A549 (cell line): Measurements from ENCODE around the gene UTP14C. TPM values are rescaled to one million over a fixed set of nuclear protein-coding genes. Genes with fewer than 3 reads are reported as not detected.

ENCODE experiments used
- ATAC-seq, 2 experiments: fragments of 200-7000 bp in 1 of 2; fragments of >200 bp in 1 of 2; cut with Nextera tagmentation in 1 of 2; cut with Tn5 transposase in 1 of 2; 3 replicates each; pipeline versions ENCODE4 v1.8.0 to v1.9.1; 2018 to 2020; ENCODE audit warnings: mild to moderate bottlenecking in 1 of 2, moderate library complexity in 1 of 2
- CTCF ChIA-PET: fragments of 300-600 bp; sonication (Branson Sonifier 250); formaldehyde crosslinking; extraction: SDS; loops from one replicate; lab custom pipeline; 2021; ENCODE audit warnings: antibody characterized with exemption, inconsistent platforms; lab: Yijun Ruan, JAX
- POLR2A ChIA-PET: fragments of 350-600 bp; formaldehyde crosslinking; extraction: SDS; loops from one replicate; lab custom pipeline; 2021; ENCODE audit warnings: antibody characterized with exemption, inconsistent platforms; lab: Yijun Ruan, JAX
- DNase-seq, 2 experiments: peaks; one replicate each; pipeline versions ENCODE4 v3.0.0 to v3.0.0-alpha.2; 2011 to 2016; ENCODE audit warnings: low read depth in 1 of 2, low spot score in 1 of 2
- FAIRE-seq: peaks from 2 replicates; lab custom pipeline; 2011; peaks lifted over from hg19 to GRCh38; lab: Jason Lieb, UNC
- H3K27ac ChIP-seq, 2 experiments: fragments of >200 bp; sonication (Bioruptor Twin); formaldehyde crosslinking; 3 replicates each; pipeline ENCODE4 v1.5.1; 2016 to 2017
- H3K4me1 ChIP-seq: fragments of >200 bp; sonication (Bioruptor Twin); formaldehyde crosslinking; 3 replicates; pipeline ENCODE4 v1.6.1; 2016
- H3K4me2 ChIP-seq: fragments of >200 bp; sonication (Bioruptor Twin); formaldehyde crosslinking; 3 replicates; pipeline ENCODE4 v1.6.1; 2016
- H3K4me3 ChIP-seq: fragments of >200 bp; sonication (Bioruptor Twin); formaldehyde crosslinking; 3 replicates; pipeline ENCODE4 v1.5.1; 2016
- H3K9me3 ChIP-seq: fragments of >200 bp; sonication (Bioruptor Twin); formaldehyde crosslinking; 3 replicates; pipeline ENCODE4 v1.6.1; 2016
- BHLHE40 ChIP-seq: IDR thresholded peaks from 2 replicates; pipeline ENCODE4 v1.6.1; 2012; ENCODE audit warnings: low read depth, low read length, inconsistent platforms
- CBX8 ChIP-seq: fragments of 200-600 bp; sonication (generic); IDR thresholded peaks from 2 replicates; pipeline ENCODE4 v1.6.1; 2016
- CEBPB ChIP-seq, 2 experiments: fragments of >200 bp in 1 of 2; sonication (Bioruptor Twin) in 1 of 2; formaldehyde crosslinking in 1 of 2; IDR thresholded peaks; 2 replicates each; pipeline ENCODE4 v1.6.1; 2012 to 2016
- CHD2 ChIP-seq: fragments of 150-350 bp; IDR thresholded peaks from 2 replicates; pipeline ENCODE4 v1.6.1; 2014; ENCODE audit warnings: low read length; ENCODE audit not compliant: partially characterized antibody
- EHF ChIP-seq: fragments of 250-450 bp; sonication (Bioruptor Pico); IDR thresholded peaks from 2 replicates; pipeline ENCODE4 v1.5.0; 2020; ENCODE audit warnings: mild to moderate bottlenecking
- EHMT2 ChIP-seq: fragments of 200-600 bp; sonication (generic); IDR thresholded peaks from 2 replicates; pipeline ENCODE4 v1.6.1; 2016; ENCODE audit warnings: antibody characterized with exemption, low read depth, mild to moderate bottlenecking, moderate library complexity
- ESRRA ChIP-seq: fragments of 150-350 bp; IDR thresholded peaks from 2 replicates; pipeline ENCODE4 v1.6.1; 2014; ENCODE audit warnings: mild to moderate bottlenecking, low read length, borderline replicate concordance
- FOSL2 ChIP-seq, 2 experiments: fragments of 450-650 bp in 1 of 2; fragments of >200 bp in 1 of 2; sonication (Bioruptor Twin) in 1 of 2; formaldehyde crosslinking; IDR thresholded peaks; 2 replicates each; pipeline versions ENCODE4 v1.5.0 to v1.6.1; 2016 to 2020; ENCODE audit warnings: mild to moderate bottlenecking in 1 of 2, moderate library complexity in 1 of 2
- GATA3 ChIP-seq: IDR thresholded peaks from 2 replicates; pipeline ENCODE4 v1.6.1; 2012; ENCODE audit warnings: borderline replicate concordance
- HDAC2 ChIP-seq: fragments of 200-600 bp; sonication (generic); IDR thresholded peaks from 2 replicates; pipeline ENCODE4 v1.6.1; 2016
- HOXB5 ChIP-seq: fragments of 250-450 bp; sonication (Bioruptor Pico); IDR thresholded peaks from 2 replicates; pipeline ENCODE4 v1.5.0; 2020; ENCODE audit warnings: mild to moderate bottlenecking, moderate library complexity
- JUN ChIP-seq, 2 experiments: fragments of >200 bp; sonication (Bioruptor Twin); formaldehyde crosslinking; IDR thresholded peaks; 2 replicates in 1 of 2; 3 replicates in 1 of 2; pipeline ENCODE4 v1.6.1; 2016 to 2017
- JUNB ChIP-seq: fragments of >200 bp; sonication (Bioruptor Twin); formaldehyde crosslinking; IDR thresholded peaks from 2 replicates; pipeline ENCODE4 v1.6.1; 2016
- MAFK ChIP-seq: fragments of 450-650 bp; IDR thresholded peaks from 2 replicates; pipeline ENCODE4 v1.6.1; 2014; ENCODE audit not compliant: partially characterized antibody
- MAZ ChIP-seq: fragments of 150-350 bp; IDR thresholded peaks from 2 replicates; pipeline ENCODE4 v1.6.1; 2014; ENCODE audit warnings: antibody characterized with exemption, low read depth, low read length, borderline replicate concordance
- MYC ChIP-seq: IDR thresholded peaks from 2 replicates; pipeline ENCODE4 v1.6.1; 2012; ENCODE audit warnings: mild to moderate bottlenecking, inconsistent platforms, low read length, improper control_type of control experiment, borderline replicate concordance
- NPAS2 ChIP-seq: fragments of 250-450 bp; sonication (Bioruptor Pico); IDR thresholded peaks from 2 replicates; pipeline ENCODE4 v1.8.0; 2022; ENCODE audit warnings: mild to moderate bottlenecking, moderate library complexity, borderline replicate concordance
- RAD21 ChIP-seq, 2 experiments: fragments of >200 bp in 1 of 2; sonication (Bioruptor Twin) in 1 of 2; formaldehyde crosslinking in 1 of 2; IDR thresholded peaks in 1 of 2; conservative IDR thresholded peaks in 1 of 2; 2 replicates in 1 of 2; 3 replicates in 1 of 2; pipeline ENCODE4 v1.6.1; 2012 to 2018; ENCODE audit warnings: inconsistent platforms in 1 of 2
- RFX5 ChIP-seq: fragments of 450-650 bp; IDR thresholded peaks from 2 replicates; pipeline ENCODE4 v1.7.1; 2014; ENCODE audit warnings: antibody characterized with exemption, mild to moderate bottlenecking, moderate library complexity
- RNF2 ChIP-seq: fragments of 200-600 bp; sonication (generic); IDR thresholded peaks from 2 replicates; pipeline ENCODE4 v1.6.1; 2016; ENCODE audit warnings: low read depth, mild to moderate bottlenecking, antibody characterized with exemption, moderate library complexity, borderline replicate concordance
- TFCP2L1 ChIP-seq: fragments of 250-450 bp; sonication (Bioruptor Pico); IDR thresholded peaks from 2 replicates; pipeline ENCODE4 v1.5.0; 2021; ENCODE audit warnings: mild to moderate bottlenecking
- ZNF302 ChIP-seq: fragments of 250-450 bp; sonication (Bioruptor Pico); IDR thresholded peaks from 2 replicates; pipeline ENCODE4 v1.9.0; 2021; ENCODE audit warnings: inconsistent platforms, mild to moderate bottlenecking, moderate library complexity
- WGBS: methylation state at CpG from one replicate; pipeline ENCODE4 v1.1.6; 2017; ENCODE audit errors: missing lambda C conversion rate; 5-methylcytosine and 5-hydroxymethylcytosine counted together
- polyA plus RNA-seq, 4 experiments: library from polyadenylated mRNA; depleted of rRNA in 3 of 4; stranded (reverse); fragments of >200 nt; fragmentation: RNase III in 1 of 4; extraction: RNeasy Plus Mini Kit Qiagen cat#74134 plus additional on column Dnase treatment in 1 of 4; gene quantifications; 2 replicates in 3 of 4; 3 replicates in 1 of 4; pipeline ENCODE4 v1.2.3, GENCODE V29; 2011 to 2017
- TF ChIP-seq, protein P1 (sequence below): fragments of 250-450 bp; sonication (Bioruptor Pico); IDR thresholded peaks from 2 replicates; pipeline ENCODE4 v1.5.0; 2021; ENCODE audit warnings: mild to moderate bottlenecking, moderate library complexity, borderline replicate concordance
- TF ChIP-seq, protein P2 (sequence below): fragments of 250-450 bp; sonication (Bioruptor Pico); IDR thresholded peaks from 2 replicates; pipeline ENCODE4 v1.5.0; 2020; ENCODE audit warnings: low read depth, mild to moderate bottlenecking, moderate library complexity
- TF ChIP-seq, protein P3 (sequence below): fragments of 200-600 bp; sonication (generic); IDR thresholded peaks from 2 replicates; pipeline ENCODE4 v1.6.1; 2016; ENCODE audit warnings: antibody characterized with exemption, mild to moderate bottlenecking, moderate library complexity
- TF ChIP-seq, protein P4 (sequence below): fragments of >200 bp; sonication (Bioruptor Twin); formaldehyde crosslinking; IDR thresholded peaks from 2 replicates; pipeline ENCODE4 v1.6.1; 2016
- TF ChIP-seq, protein P5 (sequence below): fragments of 450-650 bp; IDR thresholded peaks from 2 replicates; pipeline ENCODE4 v1.6.1; 2014; ENCODE audit warnings: antibody characterized with exemption

UTP14C gene
- polyA plus RNA-seq, 2 of the 4 experiments (the other 2 are of a cell fraction), result 8.6 to 15.1 TPM

DNA sequence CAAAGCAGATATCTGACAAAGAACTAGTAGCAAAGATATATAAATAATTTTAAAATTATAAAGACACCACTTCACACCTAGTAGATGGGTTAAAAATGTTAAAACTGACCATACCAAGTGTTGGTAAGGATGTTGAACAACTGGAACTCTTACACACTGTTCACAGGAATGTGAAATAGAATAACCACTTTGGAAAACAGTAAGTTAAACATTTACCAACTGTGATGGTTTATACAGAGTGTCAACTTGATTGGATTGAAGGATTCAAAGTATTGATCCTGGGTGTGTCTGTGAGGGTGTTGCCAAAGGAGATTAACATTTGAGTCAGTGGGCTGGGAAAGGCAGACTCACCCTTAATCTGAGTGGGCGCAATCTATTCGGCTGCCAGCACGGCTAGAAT is 19.2 kb downstream of the UTP14C start:
- Histone ChIP-seq H3K4me1 (no peaks in the 10 kb centered on the region), H3K9me3 (no peaks in the 10 kb centered on the region), H3K27ac (no peak overlapping the region), H3K4me2 (no peak overlapping the region), H3K4me3 (no peak overlapping the region)
- FAIRE-seq (no peak), DNase-seq (no peak), ATAC-seq (no peak)
- WGBS, result 91% methylated on average over 3 of the region's 3 CpGs
- ChIA-PET CTCF (no interaction called here), POLR2A (no interaction called here)
- TF ChIP-seq HDAC2, result no peak
- TF ChIP-seq FOSL2 (IDR thresholded peaks at IDR 0.05), result no peak
- no peak for TF ChIP-seq FOSL2 (CRISPR knock-in tag; IDR thresholded peaks at IDR 0.05)
- TF ChIP-seq JUNB, result no peak
- no peak for TF ChIP-seq RAD21 (conservative IDR thresholded peaks at IDR 0.05 in 1 of 2, IDR thresholded peaks at IDR 0.05 in 1 of 2)
- no peak for TF ChIP-seq EHF

DNA sequence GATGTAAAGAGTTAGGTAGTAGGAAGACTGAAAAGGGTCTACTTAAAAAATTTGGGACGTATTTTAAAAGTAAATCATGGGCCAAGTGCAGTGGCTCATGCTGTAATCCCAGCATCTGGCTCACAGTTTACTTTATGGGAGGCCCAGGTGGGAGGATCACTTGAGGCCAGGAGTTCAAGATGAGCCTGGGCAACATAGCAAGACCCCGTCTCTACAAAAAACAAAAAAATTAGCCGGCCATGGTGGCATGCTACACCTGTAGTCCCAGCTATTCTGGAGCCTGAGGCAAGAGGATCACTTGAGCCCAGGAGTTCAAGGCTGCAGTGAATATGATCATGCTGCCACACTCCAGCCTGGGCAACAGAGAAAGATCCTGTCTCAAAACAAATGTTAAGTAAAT is 23.0 kb downstream of the UTP14C start:
- Histone ChIP-seq H3K4me2 (no peak overlapping the region), H3K27ac (no peak overlapping the region), H3K9me3 (no peaks in the 10 kb centered on the region)
- no peak for DNase-seq
- CTCF ChIA-PET, result no interaction called here
- 10% methylated on average over 3 of the region's 3 CpGs for WGBS
- TF ChIP-seq, protein P1, sequence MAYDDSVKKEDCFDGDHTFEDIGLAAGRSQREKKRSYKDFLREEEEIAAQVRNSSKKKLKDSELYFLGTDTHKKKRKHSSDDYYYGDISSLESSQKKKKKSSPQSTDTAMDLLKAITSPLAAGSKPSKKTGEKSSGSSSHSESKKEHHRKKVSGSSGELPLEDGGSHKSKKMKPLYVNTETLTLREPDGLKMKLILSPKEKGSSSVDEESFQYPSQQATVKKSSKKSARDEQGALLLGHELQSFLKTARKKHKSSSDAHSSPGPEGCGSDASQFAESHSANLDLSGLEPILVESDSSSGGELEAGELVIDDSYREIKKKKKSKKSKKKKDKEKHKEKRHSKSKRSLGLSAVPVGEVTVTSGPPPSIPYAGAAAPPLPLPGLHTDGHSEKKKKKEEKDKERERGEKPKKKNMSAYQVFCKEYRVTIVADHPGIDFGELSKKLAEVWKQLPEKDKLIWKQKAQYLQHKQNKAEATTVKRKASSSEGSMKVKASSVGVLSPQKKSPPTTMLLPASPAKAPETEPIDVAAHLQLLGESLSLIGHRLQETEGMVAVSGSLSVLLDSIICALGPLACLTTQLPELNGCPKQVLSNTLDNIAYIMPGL, result no peak
- TF ChIP-seq CEBPB (IDR thresholded peaks at IDR 0.05) (no peak), RNF2 (no peak), EHF (no peak), JUN (IDR thresholded peaks at IDR 0.05) (no peak), EHMT2 (no peak), FOSL2 (IDR thresholded peaks at IDR 0.05) (no peak), FOSL2 (CRISPR knock-in tag; IDR thresholded peaks at IDR 0.05) (no peak), MAFK (no peak), BHLHE40 (no peak), HOXB5 (CRISPR knock-in tag) (no peak), CHD2 (no peak), GATA3 (no peak), MYC (no peak), ZNF302 (no peak)
- TF ChIP-seq, protein P2, sequence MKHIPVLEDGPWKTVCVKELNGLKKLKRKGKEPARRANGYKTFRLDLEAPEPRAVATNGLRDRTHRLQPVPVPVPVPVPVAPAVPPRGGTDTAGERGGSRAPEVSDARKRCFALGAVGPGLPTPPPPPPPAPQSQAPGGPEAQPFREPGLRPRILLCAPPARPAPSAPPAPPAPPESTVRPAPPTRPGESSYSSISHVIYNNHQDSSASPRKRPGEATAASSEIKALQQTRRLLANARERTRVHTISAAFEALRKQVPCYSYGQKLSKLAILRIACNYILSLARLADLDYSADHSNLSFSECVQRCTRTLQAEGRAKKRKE (CRISPR knock-in tag), result no peak
- TF ChIP-seq, all 56 proteins: peak for 0
- H3K4me1 ChIP-seq, result no peaks in the 10 kb centered on the region
- ATAC-seq (no peak), FAIRE-seq (no peak)
- H3K4me3 ChIP-seq, result no peak overlapping the region
- POLR2A ChIA-PET, result no interaction called here

DNA sequence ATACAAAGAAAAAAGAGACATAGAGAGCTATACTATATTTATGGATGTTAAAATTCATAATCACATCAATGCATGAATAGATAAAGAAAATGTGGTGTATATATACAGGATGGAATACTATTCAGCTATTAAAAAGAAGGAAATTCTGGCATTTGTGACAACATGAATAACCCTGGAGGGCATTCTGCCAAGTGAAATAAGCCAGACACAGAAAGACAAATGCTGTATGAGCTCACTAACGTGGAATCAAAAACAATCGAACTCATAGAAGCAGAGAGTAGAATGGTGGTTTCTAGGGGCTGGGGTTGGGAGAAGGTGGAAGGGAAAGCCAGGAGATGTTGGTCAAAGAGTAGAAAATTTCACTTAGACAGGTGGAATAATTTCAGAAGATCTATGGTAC is 24.0 kb downstream of the UTP14C start:
- DNase-seq, result no peak
- 5% methylated on average over 2 of the region's 2 CpGs for WGBS
- ChIA-PET POLR2A (no interaction called here), CTCF (no interaction called here)
- no peak overlapping the region for H3K4me2 ChIP-seq
- no peak for FAIRE-seq
- ATAC-seq, result no peak
- H3K4me3 ChIP-seq, result no peak overlapping the region
- no peaks in the 10 kb centered on the region for H3K4me1 ChIP-seq
- H3K27ac ChIP-seq, result no peak overlapping the region
- no peaks in the 10 kb centered on the region for H3K9me3 ChIP-seq
- TF ChIP-seq CEBPB (IDR thresholded peaks at IDR 0.05), result no peak
- TF ChIP-seq, protein P3, sequence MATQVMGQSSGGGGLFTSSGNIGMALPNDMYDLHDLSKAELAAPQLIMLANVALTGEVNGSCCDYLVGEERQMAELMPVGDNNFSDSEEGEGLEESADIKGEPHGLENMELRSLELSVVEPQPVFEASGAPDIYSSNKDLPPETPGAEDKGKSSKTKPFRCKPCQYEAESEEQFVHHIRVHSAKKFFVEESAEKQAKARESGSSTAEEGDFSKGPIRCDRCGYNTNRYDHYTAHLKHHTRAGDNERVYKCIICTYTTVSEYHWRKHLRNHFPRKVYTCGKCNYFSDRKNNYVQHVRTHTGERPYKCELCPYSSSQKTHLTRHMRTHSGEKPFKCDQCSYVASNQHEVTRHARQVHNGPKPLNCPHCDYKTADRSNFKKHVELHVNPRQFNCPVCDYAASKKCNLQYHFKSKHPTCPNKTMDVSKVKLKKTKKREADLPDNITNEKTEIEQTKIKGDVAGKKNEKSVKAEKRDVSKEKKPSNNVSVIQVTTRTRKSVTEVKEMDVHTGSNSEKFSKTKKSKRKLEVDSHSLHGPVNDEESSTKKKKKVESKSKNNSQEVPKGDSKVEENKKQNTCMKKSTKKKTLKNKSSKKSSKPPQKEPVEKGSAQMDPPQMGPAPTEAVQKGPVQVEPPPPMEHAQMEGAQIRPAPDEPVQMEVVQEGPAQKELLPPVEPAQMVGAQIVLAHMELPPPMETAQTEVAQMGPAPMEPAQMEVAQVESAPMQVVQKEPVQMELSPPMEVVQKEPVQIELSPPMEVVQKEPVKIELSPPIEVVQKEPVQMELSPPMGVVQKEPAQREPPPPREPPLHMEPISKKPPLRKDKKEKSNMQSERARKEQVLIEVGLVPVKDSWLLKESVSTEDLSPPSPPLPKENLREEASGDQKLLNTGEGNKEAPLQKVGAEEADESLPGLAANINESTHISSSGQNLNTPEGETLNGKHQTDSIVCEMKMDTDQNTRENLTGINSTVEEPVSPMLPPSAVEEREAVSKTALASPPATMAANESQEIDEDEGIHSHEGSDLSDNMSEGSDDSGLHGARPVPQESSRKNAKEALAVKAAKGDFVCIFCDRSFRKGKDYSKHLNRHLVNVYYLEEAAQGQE, result no peak
- no peak for TF ChIP-seq TFCP2L1 (CRISPR knock-in tag)
- no peak for TF ChIP-seq CBX8
- no peak for TF ChIP-seq NPAS2 (CRISPR knock-in tag)
- no peak for TF ChIP-seq RFX5
- no peak for TF ChIP-seq MAZ
- TF ChIP-seq, protein P4, sequence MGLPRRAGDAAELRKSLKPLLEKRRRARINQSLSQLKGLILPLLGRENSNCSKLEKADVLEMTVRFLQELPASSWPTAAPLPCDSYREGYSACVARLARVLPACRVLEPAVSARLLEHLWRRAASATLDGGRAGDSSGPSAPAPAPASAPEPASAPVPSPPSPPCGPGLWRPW, result no peak
- TF ChIP-seq MYC, result no peak
- no peak for TF ChIP-seq CHD2
- TF ChIP-seq, protein P5, sequence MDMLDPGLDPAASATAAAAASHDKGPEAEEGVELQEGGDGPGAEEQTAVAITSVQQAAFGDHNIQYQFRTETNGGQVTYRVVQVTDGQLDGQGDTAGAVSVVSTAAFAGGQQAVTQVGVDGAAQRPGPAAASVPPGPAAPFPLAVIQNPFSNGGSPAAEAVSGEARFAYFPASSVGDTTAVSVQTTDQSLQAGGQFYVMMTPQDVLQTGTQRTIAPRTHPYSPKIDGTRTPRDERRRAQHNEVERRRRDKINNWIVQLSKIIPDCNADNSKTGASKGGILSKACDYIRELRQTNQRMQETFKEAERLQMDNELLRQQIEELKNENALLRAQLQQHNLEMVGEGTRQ, result no peak
- TF ChIP-seq MAFK, result no peak
- TF ChIP-seq ESRRA, result no peak
- no peak for TF ChIP-seq RNF2
